K562 (cell line): ENCODE results near the gene RPL27. TPM values are rescaled to one million over a fixed set of nuclear protein-coding genes. Genes with fewer than 3 reads are reported as not detected.

Experiments
- BRF2 ChIP-seq: IDR thresholded peaks from 3 replicates; pipeline ENCODE4 v1.6.1; 2011; ENCODE audit warnings: borderline replicate concordance, mild to moderate bottlenecking; ENCODE audit not compliant: insufficient read length, insufficient read depth
- DDX20 ChIP-seq: fragments of 450-650 bp; IDR thresholded peaks from 2 replicates; pipeline ENCODE4 v1.6.1; 2016; ENCODE audit warnings: missing genetic modification characterization, low read depth, mild to moderate bottlenecking, missing compliant biosample characterization, moderate library complexity
- DLX4 ChIP-seq: fragments of 250-450 bp; sonication (Bioruptor Pico); IDR thresholded peaks from 2 replicates; pipeline ENCODE4 v1.6.1; 2021; ENCODE audit warnings: mild to moderate bottlenecking
- GMEB1 ChIP-seq: fragments of 250-450 bp; sonication (Bioruptor Pico); IDR thresholded peaks from 2 replicates; pipeline ENCODE4 v1.4.0; 2020; ENCODE audit warnings: mild to moderate bottlenecking
- HEY1 ChIP-seq: fragments of 250-450 bp; sonication (Bioruptor Pico); IDR thresholded peaks from 2 replicates; pipeline ENCODE4 v1.5.0; 2020; ENCODE audit warnings: mild to moderate bottlenecking, moderate library complexity, borderline replicate concordance
- LCOR ChIP-seq: sonication (generic); formaldehyde crosslinking; IDR thresholded peaks from 2 replicates; pipeline ENCODE4 v1.8.0; 2022; ENCODE audit warnings: mild to moderate bottlenecking, missing genetic modification reagents
- MCM5 ChIP-seq: fragments of 450-650 bp; IDR thresholded peaks from 2 replicates; pipeline ENCODE4 v1.6.1; 2016; ENCODE audit warnings: low read depth
- MLX ChIP-seq, 2 experiments: fragments of 450-650 bp in 1 of 2; sonication (generic) in 1 of 2; formaldehyde crosslinking; conservative IDR thresholded peaks; 2 replicates each; pipeline versions ENCODE4 v1.4.0 to v1.8.1; 2020 to 2022; ENCODE audit warnings: mild to moderate bottlenecking in 1 of 2, missing genetic modification reagents in 1 of 2
- MTA1 ChIP-seq: fragments of 450-650 bp; IDR thresholded peaks from 2 replicates; pipeline ENCODE4 v1.6.1; 2017; ENCODE audit warnings: borderline replicate concordance
- NFATC3 ChIP-seq: fragments of 450-650 bp; IDR thresholded peaks from 2 replicates; pipeline ENCODE4 v1.6.1; 2017; ENCODE audit warnings: mild to moderate bottlenecking
- NR4A1 ChIP-seq, 2 experiments: fragments of 250-450 bp in 1 of 2; fragments of 450-650 bp in 1 of 2; sonication (Bioruptor Pico) in 1 of 2; IDR thresholded peaks; 2 replicates each; pipeline versions ENCODE4 v1.4.0 to v1.6.1; 2016 to 2020; ENCODE audit warnings: mild to moderate bottlenecking in 2 of 2, missing compliant biosample characterization in 1 of 2, missing genetic modification characterization in 1 of 2, moderate library complexity in 1 of 2
- OTX1 ChIP-seq: fragments of 450-650 bp; formaldehyde crosslinking; IDR thresholded peaks from 2 replicates; pipeline ENCODE4 v1.4.0; 2022; ENCODE audit warnings: mild to moderate bottlenecking
- PHB2 ChIP-seq: fragments of 450-650 bp; IDR thresholded peaks from 2 replicates; pipeline ENCODE4 v1.6.1; 2017; ENCODE audit warnings: low read depth
- PRMT5 ChIP-seq: sonication (generic); formaldehyde crosslinking; IDR thresholded peaks from 2 replicates; pipeline ENCODE4 v1.5.0; 2020; ENCODE audit warnings: missing genetic modification reagents
- STAG1 ChIP-seq: sonication (generic); formaldehyde crosslinking; IDR thresholded peaks from 2 replicates; pipeline ENCODE4 v1.5.0; 2020; ENCODE audit warnings: missing genetic modification reagents, borderline replicate concordance
- TCF15 ChIP-seq: fragments of 250-450 bp; sonication (Bioruptor Pico); IDR thresholded peaks from 2 replicates; pipeline ENCODE4 v1.8.0; 2022; ENCODE audit warnings: moderate library complexity, mild to moderate bottlenecking, inconsistent platforms
- USF2 ChIP-seq: sonication (generic); formaldehyde crosslinking; IDR thresholded peaks from 2 replicates; pipeline ENCODE4 v1.5.0; 2020; ENCODE audit warnings: missing genetic modification reagents
- YBX1 ChIP-seq: fragments of 450-650 bp; IDR thresholded peaks from 2 replicates; pipeline ENCODE4 v1.7.1; 2016; ENCODE audit warnings: mild to moderate bottlenecking
- ZNF436 ChIP-seq: fragments of 250-450, 450-650 bp; sonication (Bioruptor Pico); formaldehyde crosslinking; IDR thresholded peaks from 2 replicates; pipeline ENCODE4 v1.7.0; 2020; ENCODE audit warnings: mild to moderate bottlenecking
- ZNF639 ChIP-seq, 2 experiments: fragments of 200-800 bp in 1 of 2; sonication (Bioruptor generic) in 1 of 2; sonication (generic) in 1 of 2; formaldehyde crosslinking in 1 of 2; IDR thresholded peaks in 1 of 2; conservative IDR thresholded peaks in 1 of 2; 2 replicates each; pipeline versions ENCODE4 v1.5.0 to v1.6.1; 2016 to 2020; ENCODE audit warnings: missing compliant biosample characterization in 1 of 2, missing genetic modification characterization in 1 of 2, missing genetic modification reagents in 1 of 2
- polyA plus RNA-seq, 8 experiments: library from polyadenylated mRNA; depleted of rRNA in 4 of 8; stranded (reverse) in 5 of 8; unstranded in 3 of 8; fragments of >200 nt; fragmentation: Nextera tagmentation in 2 of 8; fragmentation: Illumina TruSeq in 1 of 8; extraction: Ambion mirVana in 2 of 8; extraction: Trizol in 1 of 8; gene quantifications; 2 replicates each; pipeline versions ENCODE4 v1.2.1 to v1.2.3, GENCODE V29; 2011 to 2014; ENCODE audit warnings: inconsistent platforms in 1 of 8, missing spikeins in 1 of 8
- total RNA-seq, 7 experiments: library from RNA; depleted of rRNA in 6 of 7; stranded (reverse); fragments of >200 nt in 6 of 7; fragmentation: Illumina TruSeq in 2 of 7; extraction: Trizol in 2 of 7; gene quantifications; 2 replicates each; pipeline versions ENCODE4 v1.2.1 to v1.2.3, GENCODE V29; 2011 to 2021; ENCODE audit warnings: low replicate concordance in 1 of 7

RPL27 gene
- total and polyA plus RNA-seq, 9 of the 15 experiments (the other 6 are each of a cell fraction or from before 2014, with no cell fraction given): 1,539 to 6,155 (median 3,710) TPM

GRCh38 chr17:42980766-42981397 is 17.3 kb upstream of the RPL27 start (continued):
- no peak for TF ChIP-seq ZNF639 (CRISPR knock-in tag; conservative IDR thresholded peaks at IDR 0.05 in 1 of 2, IDR thresholded peaks at IDR 0.05 in 1 of 2)
- TF ChIP-seq DDX20 (tag): no peak
- no peak for TF ChIP-seq MLX (CRISPR knock-in tag; conservative IDR thresholded peaks at IDR 0.05)
- peak; percentile 42; the same call in 1 of the 2 replicates for TF ChIP-seq STAG1
- no peak for TF ChIP-seq DLX4 (CRISPR knock-in tag)
- TF ChIP-seq PRMT5 (CRISPR knock-in tag): no peak
- TF ChIP-seq PHB2: no peak
- no peak for TF ChIP-seq YBX1
- TF ChIP-seq MCM5: no peak
- no peak for TF ChIP-seq NR4A1 (CRISPR knock-in tag; IDR thresholded peaks at IDR 0.05)
- no peak for TF ChIP-seq NR4A1 (tag; IDR thresholded peaks at IDR 0.05)
- no peak for TF ChIP-seq BRF2
- TF ChIP-seq ZNF436 (CRISPR knock-in tag): no peak
- no peak for TF ChIP-seq USF2 (CRISPR knock-in tag)
- TF ChIP-seq TCF15 (CRISPR knock-in tag): no peak
- 0 out of 2 replicates have a peak, but pooled peaks have one; percentile 61 for TF ChIP-seq MTA1
- TF ChIP-seq OTX1 (CRISPR knock-in tag): no peak
- no peak for TF ChIP-seq NFATC3
- no peak for TF ChIP-seq HEY1
- no peak for TF ChIP-seq LCOR (CRISPR knock-in tag)
- TF ChIP-seq GMEB1: 0 out of 2 replicates have a peak, but pooled peaks have one; percentile 20
